IMR-90 (cell line): ENCODE results near the gene ACOT7. TPM values are rescaled to one million over a fixed set of nuclear protein-coding genes. Genes with fewer than 3 reads are reported as not detected.

Experiments
- ATAC-seq: fragments of 200-7000 bp; cut with Tn5 transposase; 2 replicates; pipeline ENCODE4 v1.9.1; 2020; ENCODE audit warnings: low read depth, mild to moderate bottlenecking, moderate library complexity
- BruUV-seq: library from RNA; stranded (reverse); fragments of 400-500 nt; replicated peaks from 2 replicates; lab custom pipeline; 2021; lab: Mats Ljungman, UMichigan
- CTCF ChIA-PET: fragments of 300-600 bp; formaldehyde crosslinking; extraction: SDS; loops from one replicate; lab custom pipeline; 2021; ENCODE audit warnings: antibody characterized with exemption; lab: Yijun Ruan, JAX
- POLR2A ChIA-PET: fragments of 300-600 bp; sonication (Branson Sonifier 250); formaldehyde crosslinking; loops from one replicate; lab custom pipeline; 2022; ENCODE audit warnings: antibody characterized with exemption; ENCODE audit not compliant: unreplicated experiment; lab: Charles Lee
- DNase-seq: peaks from one replicate; pipeline ENCODE4 v3.0.0; 2013
- H2AFZ ChIP-seq: replicated peaks from 2 replicates; pipeline ENCODE3; 2013; ENCODE audit warnings: low read length, mild to moderate bottlenecking; ENCODE audit not compliant: poor library complexity
- H2AK5ac ChIP-seq: 2 replicates; pipeline ENCODE4 v1.6.1; 2013; ENCODE audit warnings: low read depth, low read length, inconsistent platforms
- H2AK9ac ChIP-seq: replicated peaks from 2 replicates; pipeline ENCODE3; 2013; ENCODE audit warnings: mild to moderate bottlenecking, low read depth, low read length, moderate library complexity; ENCODE audit not compliant: poor library complexity
- H2BK120ac ChIP-seq: 2 replicates; pipeline ENCODE4 v1.6.1; 2013; ENCODE audit warnings: low read depth, low read length, inconsistent platforms
- H2BK15ac ChIP-seq: 3 replicates; pipeline ENCODE4 v1.6.1; 2013; ENCODE audit warnings: low read depth, low read length, inconsistent platforms
- H2BK20ac ChIP-seq: 2 replicates; pipeline ENCODE4 v1.6.1; 2013; ENCODE audit warnings: low read depth, mild to moderate bottlenecking, inconsistent platforms, low read length, moderate library complexity
- H2BK5ac ChIP-seq: 2 replicates; pipeline ENCODE4 v1.6.1; 2013; ENCODE audit warnings: mild to moderate bottlenecking, low read depth, low read length, inconsistent platforms; ENCODE audit not compliant: poor library complexity, severe bottlenecking
- H3K14ac ChIP-seq: replicated peaks from 2 replicates; pipeline ENCODE4 v1.6.1; 2013; ENCODE audit warnings: low read depth, low read length, inconsistent platforms
- H3K18ac ChIP-seq: 2 replicates; pipeline ENCODE4 v1.6.1; 2013; ENCODE audit warnings: low read depth, low read length, control low read depth
- H3K23ac ChIP-seq: 2 replicates; pipeline ENCODE4 v1.6.1; 2013; ENCODE audit warnings: low read depth, low read length, inconsistent platforms
- H3K27ac ChIP-seq: 2 replicates; pipeline ENCODE4 v1.5.1; 2013; ENCODE audit warnings: mild to moderate bottlenecking, control low read depth, low read length; ENCODE audit not compliant: insufficient read depth
- H3K27me3 ChIP-seq: 2 replicates; pipeline ENCODE4 v1.6.1; 2013; ENCODE audit warnings: low read length; ENCODE audit not compliant: control insufficient read depth, insufficient read depth
- H3K36me3 ChIP-seq: 2 replicates; pipeline ENCODE4 v1.6.1; 2013; ENCODE audit warnings: low read length, mixed read lengths; ENCODE audit not compliant: control insufficient read depth, insufficient read depth
- H3K4ac ChIP-seq: 2 replicates; pipeline ENCODE4 v1.6.1; 2013; ENCODE audit warnings: low read depth, low read length, inconsistent platforms
- H3K4me1 ChIP-seq: 2 replicates; pipeline ENCODE4 v1.6.1; 2013; ENCODE audit warnings: low read length, mixed read lengths; ENCODE audit not compliant: control insufficient read depth, insufficient read depth
- H3K4me2 ChIP-seq: 2 replicates; pipeline ENCODE4 v1.6.1; 2013; ENCODE audit warnings: low read depth, mild to moderate bottlenecking, control low read depth, low read length, moderate library complexity
- H3K4me3 ChIP-seq: 2 replicates; pipeline ENCODE4 v1.5.1; 2013; ENCODE audit warnings: low read depth, mild to moderate bottlenecking, control low read depth, low read length, moderate library complexity; ENCODE audit not compliant: insufficient read depth
- H3K56ac ChIP-seq: 2 replicates; pipeline ENCODE4 v1.6.1; 2013; ENCODE audit warnings: low read length, inconsistent platforms; ENCODE audit not compliant: insufficient read depth; ENCODE audit errors: extremely low read depth
- H3K79me1 ChIP-seq, 2 experiments: 2 replicates each; pipeline ENCODE4 v1.6.1; 2013; ENCODE audit warnings: low read length in 2 of 2, inconsistent platforms in 1 of 2, low read depth in 1 of 2
- H3K9ac ChIP-seq: 2 replicates; pipeline ENCODE4 v1.6.1; 2013; ENCODE audit warnings: low read depth, low read length, control low read depth
- H3K9me1 ChIP-seq: 2 replicates; pipeline ENCODE4 v1.6.1; 2013; ENCODE audit warnings: low read length, inconsistent platforms; ENCODE audit not compliant: insufficient read depth
- H3K9me3 ChIP-seq: 2 replicates; pipeline ENCODE4 v1.6.1; 2013; ENCODE audit warnings: low read length; ENCODE audit not compliant: control insufficient read depth, insufficient read depth
- H4K20me1 ChIP-seq: 2 replicates; pipeline ENCODE4 v1.6.1; 2013; ENCODE audit warnings: low read length, inconsistent platforms; ENCODE audit not compliant: insufficient read depth
- H4K5ac ChIP-seq: 2 replicates; pipeline ENCODE4 v1.6.1; 2013; ENCODE audit warnings: mild to moderate bottlenecking, low read depth, low read length, control low read depth
- H4K8ac ChIP-seq, 2 experiments: 2 replicates each; pipeline ENCODE4 v1.6.1; 2013; ENCODE audit warnings: low read depth in 2 of 2, low read length in 2 of 2, control low read depth in 1 of 2, inconsistent platforms in 1 of 2
- H4K91ac ChIP-seq: 2 replicates; pipeline ENCODE4 v1.6.1; 2013; ENCODE audit warnings: low read depth, low read length, inconsistent platforms; ENCODE audit not compliant: insufficient read depth
- BHLHE40 ChIP-seq: fragments of 150-350 bp; IDR thresholded peaks from 2 replicates; pipeline ENCODE4 v1.6.1; 2016; ENCODE audit warnings: mild to moderate bottlenecking, low read depth, low read length
- CEBPB ChIP-seq: IDR thresholded peaks from 2 replicates; pipeline ENCODE4 v1.6.1; 2012; ENCODE audit warnings: low read depth, low read length, improper control_type of control experiment
- CHD1 ChIP-seq: IDR thresholded peaks from 2 replicates; pipeline ENCODE4 v1.6.1; 2012; ENCODE audit warnings: low read depth, low read length, improper control_type of control experiment
- CTCF ChIP-seq: conservative IDR thresholded peaks from 2 replicates; pipeline ENCODE4 v1.5.1; 2012; ENCODE audit warnings: mild to moderate bottlenecking, low read depth, low read length, improper control_type of control experiment
- ELK1 ChIP-seq: fragments of 150-350 bp; IDR thresholded peaks from 2 replicates; pipeline ENCODE4 v1.6.1; 2016; ENCODE audit warnings: low read depth, mild to moderate bottlenecking, low read length, moderate library complexity, borderline replicate concordance
- FOS ChIP-seq: fragments of 150-350 bp; IDR thresholded peaks from 2 replicates; pipeline ENCODE4 v1.6.1; 2016; ENCODE audit warnings: low read depth, low read length
- MAFK ChIP-seq: IDR thresholded peaks from 2 replicates; pipeline ENCODE4 v1.6.1; 2012; ENCODE audit warnings: low read depth, low read length, improper control_type of control experiment
- MAZ ChIP-seq: IDR thresholded peaks from 2 replicates; pipeline ENCODE4 v1.6.1; 2012; ENCODE audit warnings: low read depth, mild to moderate bottlenecking, low read length, improper control_type of control experiment, moderate library complexity, borderline replicate concordance
- MXI1 ChIP-seq: IDR thresholded peaks from 2 replicates; pipeline ENCODE4 v1.6.1; 2012; ENCODE audit warnings: low read depth, mild to moderate bottlenecking, low read length, moderate library complexity, borderline replicate concordance
- NFE2L2 ChIP-seq: fragments of 150-350 bp; IDR thresholded peaks from 2 replicates; pipeline ENCODE4 v1.6.1; 2016; ENCODE audit warnings: low read depth, mild to moderate bottlenecking, low read length
- POLR2A ChIP-seq: IDR thresholded peaks from 2 replicates; pipeline ENCODE4 v1.6.1; 2012; ENCODE audit warnings: mild to moderate bottlenecking, low read depth, low read length
- RAD21 ChIP-seq: IDR thresholded peaks from 2 replicates; pipeline ENCODE4 v1.6.1; 2012; ENCODE audit warnings: low read length, improper control_type of control experiment
- RCOR1 ChIP-seq: IDR thresholded peaks from 2 replicates; pipeline ENCODE4 v1.6.1; 2012; ENCODE audit warnings: mild to moderate bottlenecking, low read length, improper control_type of control experiment; ENCODE audit not compliant: insufficient replicate concordance
- RFX5 ChIP-seq: IDR thresholded peaks from 2 replicates; pipeline ENCODE4 v1.8.0; 2012; ENCODE audit warnings: low read depth, mild to moderate bottlenecking, low read length, moderate library complexity
- SMC3 ChIP-seq: fragments of 150-350 bp; IDR thresholded peaks from 2 replicates; pipeline ENCODE4 v1.6.1; 2016; ENCODE audit warnings: low read depth, mild to moderate bottlenecking, antibody characterized with exemption, low read length, moderate library complexity
- USF2 ChIP-seq: fragments of 150-350 bp; IDR thresholded peaks from 2 replicates; pipeline ENCODE4 v1.6.1; 2017; ENCODE audit warnings: mild to moderate bottlenecking, antibody characterized with exemption, low read length, low read depth
- WGBS, 2 experiments: methylation state at CpG; one replicate each; pipeline versions ENCODE4 v1.1.5 to v1.1.7; 2013; ENCODE audit warnings: missing lambda C conversion rate in 2 of 2; ENCODE audit not compliant: insufficient read length in 1 of 2; ENCODE audit errors: extremely low coverage in 2 of 2; 5-methylcytosine and 5-hydroxymethylcytosine counted together
- dilution Hi-C: fragments of 300-500 bp; cut with HindIII; formaldehyde crosslinking; loops from one replicate; pipeline ENCODE4 v1.14.3; 2018; ENCODE audit warnings: low sequenced_read_pairs; ENCODE audit not compliant: unreplicated experiment
- in situ Hi-C: fragments of 300-500 bp; cut with MboI; formaldehyde crosslinking; loops from 3 replicates; pipeline ENCODE4 v1.14.3; 2019; ENCODE audit warnings: low sequenced_read_pairs, inconsistent platforms, mixed read lengths
- intact Hi-C: fragments of 100-400 bp; cut with micrococcal nuclease; formaldehyde crosslinking; loops from 2 replicates; pipeline ENCODE4 v1.10.0; 2022
- polyA plus RNA-seq, 3 experiments: library from polyadenylated mRNA; depleted of rRNA; stranded (reverse); fragments of >200 nt; gene quantifications; 2 replicates each; pipeline ENCODE4 v1.2.3, GENCODE V29; 2012; ENCODE audit warnings: low replicate concordance in 1 of 3
- total RNA-seq: library from RNA; depleted of rRNA; stranded (reverse); fragments of >200 nt; gene quantifications from 2 replicates; pipeline ENCODE4 v1.2.3, GENCODE V29; 2012

Gene ACOT7
- total and polyA plus RNA-seq, 2 of the 4 experiments (the other 2 are of a cell fraction): 51.6 to 242 TPM

- H2BK5ac ChIP-seq: no peak overlapping the region
- no peak overlapping the region for H3K23ac ChIP-seq
- POLR2A ChIA-PET: no interaction called here
- DNase-seq (no peak), ATAC-seq (no peak)
- H3K14ac ChIP-seq: no peak overlapping the region
- no peaks in the 10 kb centered on the region for H4K20me1 ChIP-seq
- in situ Hi-C loops: no loop called here
- no peak overlapping the region for H2BK120ac ChIP-seq
- CTCF ChIA-PET: no interaction called here
- no peak overlapping the region for H2AFZ ChIP-seq
- H4K8ac ChIP-seq: no peak overlapping the region
- H4K91ac ChIP-seq: no peak overlapping the region
- no peak overlapping the region for H3K18ac ChIP-seq
- H3K9ac ChIP-seq: no peak overlapping the region
- 88% methylated on average over 6 of the region's 10 CpGs; no CpG with 5 or more reads in 1 of the 2 experiments for WGBS, 2 experiments
- H3K36me3 ChIP-seq: peaks cover 4% of the 10 kb centered on the region; the same call in 1 of the 2 replicates
- H3K27ac ChIP-seq: no peak overlapping the region
- no peaks in the 10 kb centered on the region for H3K9me1 ChIP-seq
- dilution Hi-C loops: no loop called here
- intact Hi-C loops: no loop called here
- H2BK20ac ChIP-seq: no peak overlapping the region
- no peak for TF ChIP-seq CEBPB
- TF ChIP-seq MAZ: no peak
- TF ChIP-seq RFX5: no peak
- TF ChIP-seq RAD21: no peak
- no peak for TF ChIP-seq CHD1
- no peak for TF ChIP-seq RCOR1
- TF ChIP-seq FOS: no peak
- no peak for TF ChIP-seq ELK1
- no peak for TF ChIP-seq POLR2A
- TF ChIP-seq SMC3: no peak
- TF ChIP-seq BHLHE40: no peak
- TF ChIP-seq USF2: no peak
- TF ChIP-seq MXI1: no peak
- no peak for TF ChIP-seq CTCF
- no peak for TF ChIP-seq MAFK
- no peak for TF ChIP-seq NFE2L2
- no peaks in the 10 kb centered on the region; a peak in 1 of 4 replicates for H3K79me1 ChIP-seq
- no peak overlapping the region for H2BK15ac ChIP-seq
- no peak overlapping the region for H3K4me3 ChIP-seq
- no peaks in the 10 kb centered on the region for H3K4me1 ChIP-seq
- H3K9me3 ChIP-seq: no peaks in the 10 kb centered on the region
- H3K4me2 ChIP-seq: no peak overlapping the region
- H2AK5ac ChIP-seq: no peak overlapping the region
- H4K5ac ChIP-seq: no peak overlapping the region
- H2AK9ac ChIP-seq: no peak overlapping the region
- H3K56ac ChIP-seq: no peak overlapping the region
- no TSS peak for BruUV-seq
- H3K27me3 ChIP-seq: no peaks in the 10 kb centered on the region
- H3K4ac ChIP-seq: no peak overlapping the region
Measured at GRCh38 chr1:6288665-6289064, 104.9 kb downstream of the ACOT7 start.
